HEK293T (cell line): ENCODE data around the gene CCDC170.

Experiments
- ARNT ChIP-seq: fragments of 450-650 bp; IDR thresholded peaks from 2 replicates; pipeline ENCODE4 v1.6.1; 2017; ENCODE audit warnings: mild to moderate bottlenecking
- BHLHE40 ChIP-seq: fragments of 450-650 bp; IDR thresholded peaks from 2 replicates; pipeline ENCODE4 v1.6.1; 2016; ENCODE audit warnings: mild to moderate bottlenecking, moderate library complexity, borderline replicate concordance
- CTBP1 ChIP-seq: fragments of 450-650 bp; IDR thresholded peaks from 2 replicates; pipeline ENCODE4 v1.6.1; 2016; ENCODE audit warnings: borderline replicate concordance
- ELF4 ChIP-seq: fragments of 450-650 bp; IDR thresholded peaks from 2 replicates; pipeline ENCODE4 v1.6.1; 2017; ENCODE audit warnings: antibody characterized with exemption
- FOXA1 ChIP-seq: fragments of 450-650 bp; IDR thresholded peaks from 2 replicates; pipeline ENCODE4 v1.6.1; 2016; ENCODE audit warnings: mild to moderate bottlenecking
- FOXK2 ChIP-seq: fragments of 450-650 bp; IDR thresholded peaks from 2 replicates; pipeline ENCODE4 v1.6.1; 2016; ENCODE audit warnings: mild to moderate bottlenecking
- FOXM1 ChIP-seq: fragments of 450-650 bp; IDR thresholded peaks from 2 replicates; pipeline ENCODE4 v1.6.1; 2017; ENCODE audit warnings: mild to moderate bottlenecking, borderline replicate concordance
- HDGF ChIP-seq: fragments of 450-650 bp; IDR thresholded peaks from 2 replicates; pipeline ENCODE4 v1.6.1; 2017; ENCODE audit warnings: antibody characterized with exemption, borderline replicate concordance
- NFRKB ChIP-seq: fragments of 450-650 bp; IDR thresholded peaks from 2 replicates; pipeline ENCODE4 v1.6.1; 2016; ENCODE audit warnings: mild to moderate bottlenecking, moderate library complexity
- PKNOX1 ChIP-seq: fragments of 450-650 bp; IDR thresholded peaks from 2 replicates; pipeline ENCODE4 v1.6.1; 2016
- SP1 ChIP-seq: fragments of 450-650 bp; IDR thresholded peaks from 2 replicates; pipeline ENCODE4 v1.6.1; 2017
- SUZ12 ChIP-seq: fragments of 450-650 bp; IDR thresholded peaks from 2 replicates; pipeline ENCODE4 v1.6.1; 2016; ENCODE audit warnings: mild to moderate bottlenecking
- TARDBP ChIP-seq: fragments of 450-650 bp; IDR thresholded peaks from 2 replicates; pipeline ENCODE4 v1.6.1; 2016
- ZNF384 ChIP-seq: fragments of 450-650 bp; IDR thresholded peaks from 2 replicates; pipeline ENCODE4 v1.6.1; 2016

- TF ChIP-seq ZNF384 (no peak), PKNOX1 (no peak), HDGF (no peak), BHLHE40 (no peak), FOXM1 (no peak), CTBP1 (no peak), SP1 (no peak), TARDBP (no peak), FOXA1 (no peak), SUZ12 (no peak), ELF4 (peak; percentile 33; the same call in 1 of the 2 replicates), NFRKB (no peak), FOXK2 (no peak), ARNT (no peak)
Measured at GRCh38 chr6:151550618-151551017, 56.8 kb downstream of the CCDC170 start.
